OCI-LY3 (cell line): ENCODE data around the gene ZSWIM8.

Source experiments
- H2AFZ ChIP-seq: fragments of 200-600, 300-600 bp; shearing (Covaris generic); 2 replicates; pipeline ENCODE4 v1.6.0; 2014; ENCODE audit warnings: antibody characterized with exemption, low read depth, low read length
- H3K27ac ChIP-seq: fragments of 200-600, 300-600 bp; sonication (generic); 2 replicates; pipeline ENCODE4 v1.5.1; 2014; ENCODE audit warnings: mild to moderate bottlenecking, low read length, moderate library complexity, mixed read lengths
- H3K27me3 ChIP-seq: fragments of 200-600, 300-600 bp; sonication (generic); 2 replicates; pipeline ENCODE4 v1.6.1; 2014; ENCODE audit warnings: low read depth, low read length, mixed read lengths
- H3K36me3 ChIP-seq: fragments of 200-600, 300-600 bp; sonication (generic); replicated peaks from 2 replicates; pipeline ENCODE3; 2014; ENCODE audit warnings: low read depth, low read length, mixed read lengths
- H3K4me1 ChIP-seq: fragments of 300-600, 200-600 bp; sonication (generic); 2 replicates; pipeline ENCODE4 v1.6.1; 2014; ENCODE audit warnings: low read length, mixed read lengths
- H3K4me2 ChIP-seq: fragments of 200-600, 300-600 bp; sonication (generic); 2 replicates; pipeline ENCODE4 v1.6.1; 2014; ENCODE audit warnings: low read length, mixed read lengths
- H3K4me3 ChIP-seq: fragments of 300-600, 200-600 bp; sonication (generic); 2 replicates; pipeline ENCODE4 v1.5.1; 2014; ENCODE audit warnings: antibody characterized with exemption, mild to moderate bottlenecking, low read length, moderate library complexity
- H3K79me2 ChIP-seq: fragments of 300-600, 200-600 bp; shearing (Covaris generic); 2 replicates; pipeline ENCODE4 v1.6.1; 2014; ENCODE audit warnings: mild to moderate bottlenecking, low read length, mixed read lengths
- H3K9ac ChIP-seq: fragments of 300-600, 200-600 bp; shearing (Covaris generic); 2 replicates; pipeline ENCODE4 v1.6.0; 2014; ENCODE audit warnings: mild to moderate bottlenecking, low read length, moderate library complexity
- H3K9me3 ChIP-seq: fragments of 200-600, 300-600 bp; shearing (Covaris generic); 2 replicates; pipeline ENCODE4 v1.6.1; 2014; ENCODE audit warnings: low read length, mixed read lengths; ENCODE audit not compliant: insufficient read depth
- H4K20me1 ChIP-seq: fragments of 200-600, 300-600 bp; sonication (generic); 2 replicates; pipeline ENCODE4 v1.6.1; 2016; ENCODE audit warnings: low read length, mixed read lengths; ENCODE audit not compliant: insufficient read depth
- CTCF ChIP-seq: fragments of 200-600, 300-600 bp; sonication (generic); IDR thresholded peaks from 2 replicates; pipeline ENCODE4 v1.5.1; 2014; ENCODE audit warnings: antibody characterized with exemption, low read length, low read depth
- EZH2phosphoT487 ChIP-seq: fragments of 200-600 bp; shearing (Covaris generic); IDR thresholded peaks from 2 replicates; pipeline ENCODE4 v1.6.1; 2018; ENCODE audit warnings: antibody characterized with exemption, mixed run types, low read depth

ZSWIM8 gene

DNA sequence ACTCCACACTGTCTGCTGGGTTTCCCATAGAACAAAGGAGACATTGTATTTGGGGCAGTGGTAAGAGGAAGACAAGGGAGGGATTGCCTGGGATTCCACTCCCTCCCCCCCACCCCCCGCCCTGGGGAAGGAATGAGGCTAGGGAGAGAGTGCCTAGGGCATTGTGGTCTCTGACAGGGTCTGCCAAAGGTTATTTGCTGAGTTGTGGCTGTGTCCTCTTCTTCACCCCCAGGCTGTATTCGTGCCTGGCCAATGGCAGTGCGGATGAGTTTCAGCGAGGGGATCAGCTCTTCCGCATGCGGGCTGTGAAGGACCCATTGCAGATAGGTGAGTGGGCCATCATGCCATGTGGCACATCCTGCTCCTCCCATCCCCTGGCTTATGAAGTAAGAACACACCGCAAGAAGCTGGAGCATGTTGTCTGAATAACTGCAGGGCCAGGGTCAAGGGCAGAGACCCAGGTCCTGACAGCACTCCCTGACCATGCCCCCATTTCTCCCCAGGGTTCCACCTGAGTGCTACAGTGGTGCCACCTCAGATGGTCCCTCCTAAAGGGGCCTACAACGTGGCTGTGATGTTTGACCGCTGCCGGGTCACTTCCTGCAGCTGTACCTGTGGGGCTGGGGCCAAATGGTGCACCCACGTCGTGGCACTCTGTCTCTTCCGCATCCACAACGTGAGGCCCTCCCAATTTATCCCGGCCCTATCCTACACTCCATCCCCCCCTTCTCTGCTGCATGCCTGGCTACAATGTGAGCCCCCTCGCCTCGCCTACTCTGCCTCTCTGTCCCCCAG, 3.7 kb downstream of the ZSWIM8 start:
- Histone ChIP-seq H3K36me3 (peaks cover 2% of the 10 kb centered on the region), H3K79me2 (peaks cover 23% of the 10 kb centered on the region), H3K9ac (no peak overlapping the region), H3K9me3 (no peaks in the 10 kb centered on the region), H3K4me2 (no peak overlapping the region), H3K4me3 (no peak overlapping the region), H3K4me1 (peaks cover 9% of the 10 kb centered on the region), H3K27me3 (no peaks in the 10 kb centered on the region), H2AFZ (no peak overlapping the region), H3K27ac (no peak overlapping the region), H4K20me1 (no peaks in the 10 kb centered on the region)
- TF ChIP-seq EZH2phosphoT487 (no peak), CTCF (no peak)

GRCh38 chr10:73789659-73790055, 4.3 kb downstream of the ZSWIM8 start:
- H3K9me3 ChIP-seq = no peaks in the 10 kb centered on the region
- TF ChIP-seq CTCF = no peak
- TF ChIP-seq EZH2phosphoT487 = no peak
- no peak overlapping the region for H3K4me3 ChIP-seq
- H2AFZ ChIP-seq = no peak overlapping the region
- no peak overlapping the region for H3K4me2 ChIP-seq
- peaks cover 17% of the 10 kb centered on the region for H3K79me2 ChIP-seq
- H4K20me1 ChIP-seq = no peaks in the 10 kb centered on the region
- H3K27ac ChIP-seq = no peak overlapping the region
- H3K9ac ChIP-seq = no peak overlapping the region
- H3K36me3 ChIP-seq = peaks cover 7% of the 10 kb centered on the region
- no peaks in the 10 kb centered on the region for H3K27me3 ChIP-seq
- H3K4me1 ChIP-seq = peaks cover 7% of the 10 kb centered on the region

GRCh38 chr10:73790886-73791625, 5.7 kb downstream of the ZSWIM8 start:
- Histone ChIP-seq H3K4me1 (peaks cover 4% of the 10 kb centered on the region), H3K9ac (no peak overlapping the region), H3K27me3 (no peaks in the 10 kb centered on the region), H3K4me3 (no peak overlapping the region), H3K79me2 (peaks cover 12% of the 10 kb centered on the region), H3K27ac (no peak overlapping the region), H3K4me2 (no peak overlapping the region), H2AFZ (no peak overlapping the region), H3K9me3 (no peaks in the 10 kb centered on the region), H4K20me1 (no peaks in the 10 kb centered on the region), H3K36me3 (peaks cover 7% of the 10 kb centered on the region)
- TF ChIP-seq EZH2phosphoT487 (no peak), CTCF (no peak)

DNA sequence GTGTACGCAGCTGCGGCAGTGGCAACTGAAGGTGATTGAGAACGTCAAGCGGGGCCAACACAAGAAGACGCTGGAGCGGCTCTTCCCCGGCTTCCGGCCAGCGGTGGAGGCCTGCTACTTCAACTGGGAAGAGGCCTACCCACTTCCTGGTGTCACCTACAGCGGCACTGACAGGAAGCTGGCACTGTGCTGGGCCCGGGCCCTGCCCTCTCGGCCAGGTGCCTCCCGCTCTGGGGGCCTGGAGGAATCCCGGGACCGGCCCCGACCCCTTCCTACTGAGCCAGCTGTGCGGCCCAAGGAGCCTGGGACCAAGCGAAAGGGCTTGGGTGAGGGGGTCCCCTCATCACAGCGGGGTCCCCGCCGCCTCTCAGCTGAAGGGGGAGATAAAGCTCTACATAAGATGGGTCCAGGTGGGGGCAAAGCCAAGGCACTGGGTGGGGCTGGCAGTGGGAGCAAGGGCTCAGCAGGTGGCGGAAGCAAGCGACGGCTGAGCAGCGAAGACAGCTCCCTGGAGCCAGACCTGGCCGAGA, 6.5 kb downstream of the ZSWIM8 start:
- peaks cover 7% of the 10 kb centered on the region for H3K36me3 ChIP-seq
- TF ChIP-seq CTCF (no peak), EZH2phosphoT487 (no peak)

More for the DNA sequence above, 6.5 kb downstream of the ZSWIM8 start:
- Histone ChIP-seq H3K9ac (no peak overlapping the region), H3K9me3 (no peaks in the 10 kb centered on the region), H4K20me1 (no peaks in the 10 kb centered on the region), H2AFZ (no peak overlapping the region), H3K4me2 (no peak overlapping the region), H3K4me3 (no peak overlapping the region), H3K79me2 (peaks cover 5% of the 10 kb centered on the region; the same call in 1 of the 2 replicates), H3K27me3 (no peaks in the 10 kb centered on the region), H3K27ac (no peak overlapping the region), H3K4me1 (no peaks in the 10 kb centered on the region)
